Heart right ventricle (tissue), 16 donors: ENCODE measurements around the gene THSD4. TPM values are rescaled to one million over a fixed set of nuclear protein-coding genes. Genes with fewer than 3 reads are reported as not detected.
"Not testable (repeated sequence)": the region's sequence is repeated elsewhere in the genome, so short reads cannot be mapped to it uniquely, and the experiment has no call there.

ENCODE experiments used
- ATAC-seq, 8 donors: fragments of 200-7000 bp; cut with Tn5 transposase; one replicate each; pipeline ENCODE4 v1.9.1; 2020; ENCODE audit warnings: mild to moderate bottlenecking in 8 of 8, moderate library complexity in 8 of 8, moderate number of reproducible peaks in 1 of 8
- DNase-seq, 2 donors: peaks; one replicate each; pipeline ENCODE4 v3.0.0-alpha.2; 2020
- H3K27ac ChIP-seq, 10 donors: fragments of 200-600 bp; sonication (generic) in 2 of 10; one replicate each; pipeline versions ENCODE4 v1.5.0 to v1.8.0; 2020 to 2022; ENCODE audit warnings: mild to moderate bottlenecking in 3 of 10
- H3K27me3 ChIP-seq, 7 donors: fragments of 200-600 bp; one replicate each; pipeline ENCODE4 v1.8.0; 2021 to 2022; ENCODE audit warnings: mild to moderate bottlenecking in 2 of 7
- H3K36me3 ChIP-seq, 9 donors: fragments of 200-600 bp; sonication (generic) in 1 of 9; one replicate each; pipeline versions ENCODE4 v1.5.0 to v1.8.0; 2020 to 2022; ENCODE audit warnings: mild to moderate bottlenecking in 2 of 9
- H3K4me1 ChIP-seq, 9 donors: fragments of 200-600 bp; sonication (generic) in 1 of 9; one replicate each; pipeline versions ENCODE4 v1.5.0 to v1.8.0; 2020 to 2022; ENCODE audit warnings: mild to moderate bottlenecking in 4 of 9
- H3K4me3 ChIP-seq, 10 donors: fragments of 200-600 bp; sonication (generic) in 2 of 10; one replicate each; pipeline versions ENCODE4 v1.5.0 to v1.8.0; 2020 to 2022; ENCODE audit warnings: mild to moderate bottlenecking in 7 of 10, moderate library complexity in 2 of 10
- H3K9me3 ChIP-seq, 11 donors: fragments of 200-600 bp in 10 of 11; sonication (generic) in 2 of 11; one replicate each; pipeline versions ENCODE4 v1.5.0 to v1.8.0; 2013 to 2022; ENCODE audit warnings: mild to moderate bottlenecking in 2 of 11, control low read depth in 1 of 11, moderate library complexity in 1 of 11
- WGBS, 2 donors: extraction: QIAGEN DNeasy Blood & Tissue Kit; methylation state at CpG; one replicate each; pipeline ENCODE4 v1.1.7; 2013; ENCODE audit warnings: inconsistent platforms in 1 of 2; 5-methylcytosine and 5-hydroxymethylcytosine counted together
- intact Hi-C, 10 donors: fragments of 100-400 bp; cut with DNase I; formaldehyde crosslinking; loops; one replicate each; pipeline versions ENCODE4 v1.11.1 to v1.14.2; 2022
- polyA plus RNA-seq, 2 donors: library from polyadenylated mRNA; stranded (reverse); fragments of 200-250 nt; gene quantifications; one replicate each; pipeline ENCODE4 v1.2.3, GENCODE V29; 2013
- total RNA-seq, 10 donors: library from RNA; stranded (reverse); fragmentation: NEBNext Ultra II Directional in 3 of 10; extraction: Animal tissue kit (Norgen Biotek cat#: 25700) in 3 of 10; gene quantifications; one replicate each; pipeline versions ENCODE4 v1.2.1 to v1.2.4, GENCODE V29; 2021 to 2023
- TF ChIP-seq, protein P1 (sequence below), 9 donors: fragments of 200-600 bp; sonication (generic) in 2 of 9; IDR thresholded peaks; one replicate each; pipeline versions ENCODE4 v1.5.0 to v1.8.0; 2021 to 2022; ENCODE audit warnings: antibody characterized with exemption in 9 of 9, mild to moderate bottlenecking in 5 of 9, moderate library complexity in 1 of 9
- donor health status: Arrhythmogenic right ventricular cardiomyopathy.
- donor health status: ischemic (EF 13 %, LVEDD 7.1; RV severe dilation, severe dysfunction).
- donor health status: healthy with polysubstance abuse.
- donor health status: DM: no; HTN: yes; CAD: no.
- donor health status: DM: no; HTN: no; CAD: no.
- donor health status: ischemic (EF 25% LVEDD 6.9; RV normal size, moderate dysfunction).
- donor health status: ischemic (EF 25% LVEDD 5.7; RV mildly dilated, moderate dysfunction).
- donor health status: healthy.
- donor health status: DM: yes; HTN: yes; CAD: no.
- donor health status: Ischemic cardiomyopathy.
- donor health status: ischemic (EF 35%, LVEDD 5.7; RV mildly dilated, moderate dysfunction).
- donor health status: nonischemic (EF 11% LVEDD 7.7; RV severe dilation, severe dysfunction).
- donor health status: DM: yes; HTN: yes; CAD: no.
- donor health status: PGD.
- donor health status: ischemic (EF 29% LVEDD 5.4; RV normal size, mild dysfunction).
- donor health status: nonischemic (EF 23%, LVEDD 6.1; RV moderate dilation, normal function).

THSD4 gene
- total and polyA plus RNA-seq, 12 donors = 20.8 to 212 (median 139) TPM

DNA sequence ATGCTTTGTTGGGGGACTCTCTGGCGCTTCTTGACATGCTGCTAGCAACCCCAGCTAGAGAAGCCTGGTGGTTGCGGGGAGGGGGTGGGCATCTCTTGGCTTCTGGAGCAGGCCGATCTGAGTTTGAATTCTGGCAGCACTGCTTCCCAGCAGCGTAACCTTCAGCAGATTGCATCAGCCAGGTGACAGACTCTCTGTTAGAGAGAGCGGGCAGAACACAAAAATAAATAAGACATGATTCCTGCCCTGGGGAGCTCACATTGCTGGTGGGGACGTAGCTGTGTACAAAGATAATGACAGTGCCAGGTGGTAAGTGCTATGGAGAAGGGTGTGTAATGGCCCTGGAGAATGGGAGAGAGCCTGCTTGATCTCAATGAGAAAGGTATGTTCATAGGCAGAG lies 87.4 kb downstream of the THSD4 start:
- ATAC-seq (peak in 2 of 8 donors; percentile 29 to 43), DNase-seq (no peak)
- no peak overlapping the region for H3K4me3 ChIP-seq
- peak overlapping the region in 3 of 10 donors; percentile 16 to 53 (median 41) for H3K27ac ChIP-seq
- H3K36me3 ChIP-seq = no peaks in the 10 kb centered on the region
- WGBS, 2 donors = 59 to 71% methylated on average over 6 of the region's 6 CpGs
- H3K27me3 ChIP-seq = no peaks in the 10 kb centered on the region
- peaks cover 3 to 66% (median 25%) of the 10 kb centered on the region in 9 donors for H3K4me1 ChIP-seq
- H3K9me3 ChIP-seq = no peaks in the 10 kb centered on the region
- intact Hi-C loops = no loop called here
- TF ChIP-seq, protein P1, sequence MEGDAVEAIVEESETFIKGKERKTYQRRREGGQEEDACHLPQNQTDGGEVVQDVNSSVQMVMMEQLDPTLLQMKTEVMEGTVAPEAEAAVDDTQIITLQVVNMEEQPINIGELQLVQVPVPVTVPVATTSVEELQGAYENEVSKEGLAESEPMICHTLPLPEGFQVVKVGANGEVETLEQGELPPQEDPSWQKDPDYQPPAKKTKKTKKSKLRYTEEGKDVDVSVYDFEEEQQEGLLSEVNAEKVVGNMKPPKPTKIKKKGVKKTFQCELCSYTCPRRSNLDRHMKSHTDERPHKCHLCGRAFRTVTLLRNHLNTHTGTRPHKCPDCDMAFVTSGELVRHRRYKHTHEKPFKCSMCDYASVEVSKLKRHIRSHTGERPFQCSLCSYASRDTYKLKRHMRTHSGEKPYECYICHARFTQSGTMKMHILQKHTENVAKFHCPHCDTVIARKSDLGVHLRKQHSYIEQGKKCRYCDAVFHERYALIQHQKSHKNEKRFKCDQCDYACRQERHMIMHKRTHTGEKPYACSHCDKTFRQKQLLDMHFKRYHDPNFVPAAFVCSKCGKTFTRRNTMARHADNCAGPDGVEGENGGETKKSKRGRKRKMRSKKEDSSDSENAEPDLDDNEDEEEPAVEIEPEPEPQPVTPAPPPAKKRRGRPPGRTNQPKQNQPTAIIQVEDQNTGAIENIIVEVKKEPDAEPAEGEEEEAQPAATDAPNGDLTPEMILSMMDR (IDR thresholded peaks at IDR 0.05) = no peak

DNA sequence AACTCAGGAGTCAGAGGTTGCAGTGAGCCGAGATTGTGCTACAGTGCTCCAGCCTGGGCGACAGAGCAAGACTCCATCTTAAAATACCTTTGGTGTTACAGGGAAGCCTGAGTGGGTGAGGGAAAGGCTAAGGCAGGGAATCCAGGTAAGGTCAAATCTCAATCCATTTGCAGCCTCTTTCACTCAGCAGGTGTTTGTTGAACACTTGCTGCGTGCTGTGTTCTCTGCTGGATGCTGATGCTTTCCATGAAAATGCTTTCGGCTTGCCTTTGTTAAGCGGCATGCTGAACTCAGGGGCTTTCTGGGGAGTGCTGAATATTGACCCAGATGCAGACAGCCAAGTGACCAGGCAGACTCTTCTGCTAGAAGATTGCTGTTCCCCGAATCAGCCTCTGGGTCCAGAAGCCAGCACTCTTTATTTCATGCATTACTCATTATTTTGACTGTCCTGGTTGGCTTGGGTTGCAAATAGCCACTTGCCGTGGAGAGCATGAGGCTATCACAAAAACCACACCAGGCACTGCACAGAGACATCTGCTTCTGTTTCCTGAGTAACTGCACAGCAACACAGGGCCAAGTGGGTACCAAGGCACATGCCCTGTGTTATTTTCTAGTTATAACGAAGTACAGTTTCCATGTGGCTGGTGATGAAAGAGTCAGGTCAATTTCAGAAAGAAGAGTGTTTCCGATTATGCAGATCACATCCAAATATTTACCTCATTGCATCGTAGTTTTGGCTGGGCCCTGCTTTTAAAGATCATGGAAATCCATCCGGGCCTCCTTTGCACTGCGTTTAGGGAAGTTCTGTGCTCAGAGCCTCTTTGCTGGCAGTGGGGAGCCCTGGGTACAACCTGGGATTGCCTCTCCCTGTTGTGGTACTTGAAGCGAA lies 88.6 kb downstream of the THSD4 start:
- no peaks in the 10 kb centered on the region for H3K27me3 ChIP-seq
- no peaks in the 10 kb centered on the region for H3K9me3 ChIP-seq
- 55 to 62% methylated on average over 13 of the region's 13 CpGs for WGBS, 2 donors
- H3K27ac ChIP-seq = no peak overlapping the region
- peaks cover 0 to 63% (median 21%) of the 10 kb centered on the region in 9 donors for H3K4me1 ChIP-seq
- no peak overlapping the region for H3K4me3 ChIP-seq
- TF ChIP-seq, protein P1 (IDR thresholded peaks at IDR 0.05) = no peak
- no peak for DNase-seq
- intact Hi-C loops = no loop called here
- H3K36me3 ChIP-seq = no peaks in the 10 kb centered on the region
- no peak for ATAC-seq

- TF ChIP-seq, protein P1 (IDR thresholded peaks at IDR 0.05) = no peak
- ATAC-seq = no peak
- Histone ChIP-seq H3K4me1 (peaks cover 0 to 54% (median 13%) of the 10 kb centered on the region in 9 donors), H3K27me3 (no peaks in the 10 kb centered on the region), H3K4me3 (no peak overlapping the region), H3K36me3 (no peaks in the 10 kb centered on the region), H3K9me3 (peaks cover 0 to 5% (median 0%) of the 10 kb centered on the region in 11 donors), H3K27ac (no peak overlapping the region)
- no peak for DNase-seq
- intact Hi-C loops = no loop called here
- 83 to 88% methylated on average over 4 of the region's 4 CpGs for WGBS, 2 donors
These were observed 91.9 kb downstream of the THSD4 start for GRCh38 chr15:71207141-71207540.

- peaks cover 0 to 37% (median 6%) of the 10 kb centered on the region in 9 donors for H3K4me1 ChIP-seq
- DNase-seq (no peak), ATAC-seq (no peak)
- no peak overlapping the region for H3K4me3 ChIP-seq
- peak overlapping the region in 3 of 10 donors; percentile 6 to 41 (median 15) for H3K27ac ChIP-seq
- WGBS, 2 donors = 58 to 63% methylated on average over 4 of the region's 4 CpGs
- TF ChIP-seq, protein P1 (IDR thresholded peaks at IDR 0.05) = no peak
- peaks cover 0 to 6% (median 0%) of the 10 kb centered on the region in 9 donors for H3K36me3 ChIP-seq
- intact Hi-C loops = no loop called here
- H3K27me3 ChIP-seq = no peaks in the 10 kb centered on the region
- H3K9me3 ChIP-seq = peaks cover 0 to 5% (median 0%) of the 10 kb centered on the region in 11 donors
These were observed 96.9 kb downstream of the THSD4 start for GRCh38 chr15:71212146-71212545.

DNA sequence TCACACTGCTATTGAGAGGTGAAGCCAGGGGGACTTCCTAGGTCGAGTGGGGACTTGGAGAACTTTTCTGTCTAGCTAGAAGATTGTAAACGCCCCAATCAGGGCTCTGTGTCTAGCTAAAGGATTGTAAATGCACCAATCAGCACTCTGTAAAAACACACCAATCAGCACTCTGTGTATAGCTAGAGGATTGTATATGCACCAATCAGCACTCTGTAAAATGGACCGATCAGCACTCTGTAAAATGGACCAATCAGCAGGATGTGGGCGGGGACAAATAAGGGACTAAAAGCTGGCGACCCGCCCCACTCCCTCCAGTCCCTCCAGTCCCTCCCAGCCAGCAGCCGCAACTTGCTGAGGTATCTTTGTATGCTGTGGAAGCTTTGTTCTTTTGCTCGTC lies 98.7 kb downstream of the THSD4 start:
- H3K27me3 ChIP-seq, H3K9me3 ChIP-seq, intact Hi-C loops, H3K4me3 ChIP-seq, H3K27ac ChIP-seq, DNase-seq, H3K36me3 ChIP-seq, ATAC-seq: not testable (repeated sequence)
- peaks cover 0 to 43% (median 10%) of the 10 kb centered on the region in 9 donors for H3K4me1 ChIP-seq
- WGBS, 2 donors = 91 to 96% methylated on average over 8 of the region's 8 CpGs
